HEK293T (cell line): ENCODE measurements around the gene ADAMTS17.
A peak's percentile ranks its signal among the peaks of the same experiment; 100 is the strongest.

Experiments
- CTCF ChIA-PET: fragments of 350-600 bp; formaldehyde crosslinking; extraction: SDS; loops from one replicate; lab custom pipeline; 2021; ENCODE audit warnings: antibody characterized with exemption, inconsistent platforms; lab: Yijun Ruan, JAX
- POLR2A ChIA-PET: fragments of 350-600 bp; formaldehyde crosslinking; extraction: SDS; loops from one replicate; lab custom pipeline; 2020; ENCODE audit warnings: antibody characterized with exemption, inconsistent platforms; lab: Yijun Ruan, JAX
- DNase-seq: peaks from one replicate; pipeline ENCODE4 v3.0.0; 2012; ENCODE audit warnings: mixed read lengths; ENCODE audit errors: extremely low spot score
- ARNT ChIP-seq: fragments of 450-650 bp; IDR thresholded peaks from 2 replicates; pipeline ENCODE4 v1.6.1; 2017; ENCODE audit warnings: mild to moderate bottlenecking
- BHLHE40 ChIP-seq: fragments of 450-650 bp; IDR thresholded peaks from 2 replicates; pipeline ENCODE4 v1.6.1; 2016; ENCODE audit warnings: mild to moderate bottlenecking, moderate library complexity, borderline replicate concordance
- CTBP1 ChIP-seq: fragments of 450-650 bp; IDR thresholded peaks from 2 replicates; pipeline ENCODE4 v1.6.1; 2016; ENCODE audit warnings: borderline replicate concordance
- ELF4 ChIP-seq: fragments of 450-650 bp; IDR thresholded peaks from 2 replicates; pipeline ENCODE4 v1.6.1; 2017; ENCODE audit warnings: antibody characterized with exemption
- FOXA1 ChIP-seq: fragments of 450-650 bp; IDR thresholded peaks from 2 replicates; pipeline ENCODE4 v1.6.1; 2016; ENCODE audit warnings: mild to moderate bottlenecking
- FOXK2 ChIP-seq: fragments of 450-650 bp; IDR thresholded peaks from 2 replicates; pipeline ENCODE4 v1.6.1; 2016; ENCODE audit warnings: mild to moderate bottlenecking
- FOXM1 ChIP-seq: fragments of 450-650 bp; IDR thresholded peaks from 2 replicates; pipeline ENCODE4 v1.6.1; 2017; ENCODE audit warnings: mild to moderate bottlenecking, borderline replicate concordance
- HDGF ChIP-seq: fragments of 450-650 bp; IDR thresholded peaks from 2 replicates; pipeline ENCODE4 v1.6.1; 2017; ENCODE audit warnings: antibody characterized with exemption, borderline replicate concordance
- L3MBTL2 ChIP-seq: fragments of 450-650 bp; conservative IDR thresholded peaks from 2 replicates; pipeline ENCODE4 v1.6.1; 2016; ENCODE audit warnings: mild to moderate bottlenecking
- LEF1 ChIP-seq: fragments of 450-650 bp; IDR thresholded peaks from 2 replicates; pipeline ENCODE4 v1.6.1; 2017; ENCODE audit warnings: mild to moderate bottlenecking, borderline replicate concordance
- NFRKB ChIP-seq: fragments of 450-650 bp; IDR thresholded peaks from 2 replicates; pipeline ENCODE4 v1.6.1; 2016; ENCODE audit warnings: mild to moderate bottlenecking, moderate library complexity
- PKNOX1 ChIP-seq: fragments of 450-650 bp; IDR thresholded peaks from 2 replicates; pipeline ENCODE4 v1.6.1; 2016
- SP1 ChIP-seq: fragments of 450-650 bp; IDR thresholded peaks from 2 replicates; pipeline ENCODE4 v1.6.1; 2017
- SUZ12 ChIP-seq: fragments of 450-650 bp; IDR thresholded peaks from 2 replicates; pipeline ENCODE4 v1.6.1; 2016; ENCODE audit warnings: mild to moderate bottlenecking
- TARDBP ChIP-seq: fragments of 450-650 bp; IDR thresholded peaks from 2 replicates; pipeline ENCODE4 v1.6.1; 2016
- ZNF384 ChIP-seq: fragments of 450-650 bp; IDR thresholded peaks from 2 replicates; pipeline ENCODE4 v1.6.1; 2016

The ADAMTS17 gene

GRCh38 chr15:99953886-99954285 lies 387.9 kb downstream of the ADAMTS17 start:
- DNase-seq: no peak
- ChIA-PET CTCF (no interaction called here), POLR2A (no interaction called here)
- TF ChIP-seq ARNT: no peak

GRCh38 chr15:99951511-99951910 lies 390.3 kb downstream of the ADAMTS17 start:
- ChIA-PET POLR2A (no interaction called here), CTCF (no interaction called here)
- TF ChIP-seq FOXA1: no peak
- no peak for TF ChIP-seq CTBP1
- TF ChIP-seq L3MBTL2: no peak
- TF ChIP-seq LEF1: no peak
- no peak for TF ChIP-seq NFRKB
- TF ChIP-seq ZNF384: no peak
- TF ChIP-seq FOXM1: no peak
- TF ChIP-seq ELF4: no peak
- TF ChIP-seq SP1: no peak
- no peak for TF ChIP-seq BHLHE40
- no peak for TF ChIP-seq SUZ12
- TF ChIP-seq ARNT: no peak
- TF ChIP-seq HDGF: no peak
- TF ChIP-seq TARDBP: no peak
- no peak for TF ChIP-seq FOXK2
- no peak for TF ChIP-seq PKNOX1
- DNase-seq: no peak

- TF ChIP-seq CTBP1: no peak
- TF ChIP-seq TARDBP: no peak
- no peak for TF ChIP-seq PKNOX1
- no peak for TF ChIP-seq ARNT
- TF ChIP-seq SP1: no peak
- TF ChIP-seq L3MBTL2: no peak
- TF ChIP-seq LEF1: no peak
- TF ChIP-seq FOXM1: no peak
- no peak for TF ChIP-seq FOXA1
- TF ChIP-seq HDGF: no peak
- TF ChIP-seq NFRKB: no peak
- TF ChIP-seq ELF4: no peak
- TF ChIP-seq FOXK2: no peak
- no peak for TF ChIP-seq ZNF384
- TF ChIP-seq SUZ12: no peak
- DNase-seq: peak; percentile 2
- POLR2A ChIA-PET: no interaction called here
- CTCF ChIA-PET: no interaction called here
Observed at GRCh38 chr15:99944131-99944530, 397.6 kb downstream of the ADAMTS17 start.

- POLR2A ChIA-PET: no interaction called here
- TF ChIP-seq PKNOX1 (no peak), L3MBTL2 (no peak), SUZ12 (no peak), NFRKB (no peak), CTBP1 (no peak), FOXA1 (no peak), HDGF (no peak), FOXK2 (no peak)
- CTCF ChIA-PET: no interaction called here
- no peak for DNase-seq
Observed at GRCh38 chr15:99943466-99943865, 398.3 kb downstream of the ADAMTS17 start.

- no peak for DNase-seq
- ChIA-PET CTCF (no interaction called here), POLR2A (no interaction called here)
- TF ChIP-seq PKNOX1 (no peak), TARDBP (no peak)
Observed at GRCh38 chr15:99932676-99933402, 408.9 kb downstream of the ADAMTS17 start.

- DNase-seq: no peak
- ChIA-PET CTCF (no interaction called here), POLR2A (no interaction called here)
- TF ChIP-seq ZNF384: no peak
- TF ChIP-seq FOXK2: no peak
- TF ChIP-seq CTBP1: no peak
- no peak for TF ChIP-seq L3MBTL2
- no peak for TF ChIP-seq ARNT
- TF ChIP-seq FOXA1: no peak
- no peak for TF ChIP-seq HDGF
- TF ChIP-seq BHLHE40: no peak
- TF ChIP-seq LEF1: no peak
- TF ChIP-seq TARDBP: no peak
- TF ChIP-seq SP1: no peak
- no peak for TF ChIP-seq ELF4
- TF ChIP-seq SUZ12: no peak
- no peak for TF ChIP-seq PKNOX1
- TF ChIP-seq NFRKB: no peak
- no peak for TF ChIP-seq FOXM1
Observed at GRCh38 chr15:99931703-99932603, 409.8 kb downstream of the ADAMTS17 start.
